Calu3 (cell line): ENCODE results near the gene ATXN10. TPM values are rescaled to one million over a fixed set of nuclear protein-coding genes. Genes with fewer than 3 reads are reported as not detected.

Experiments used
- BruUV-seq: library from RNA; stranded (reverse); fragments of 400-500 nt; replicated peaks from 2 replicates; lab custom pipeline; 2021; lab: Mats Ljungman, UMichigan
- CTCF ChIA-PET: fragments of 300-600 bp; sonication (Branson Sonifier 250); formaldehyde crosslinking; loops from one replicate; lab custom pipeline; 2022; ENCODE audit warnings: antibody characterized with exemption; lab: Charles Lee
- DNase-seq: peaks from one replicate; pipeline ENCODE4 v3.0.0; 2022
- H3K27ac Mint-ChIP-seq: one replicate; pipeline ENCODE4 v1.8.0; 2022; ENCODE audit warnings: mixed read lengths; ENCODE audit not compliant: unreplicated experiment
- H3K27me3 Mint-ChIP-seq: one replicate; pipeline ENCODE4 v1.8.0; 2022; ENCODE audit warnings: mixed read lengths; ENCODE audit not compliant: unreplicated experiment
- H3K36me3 Mint-ChIP-seq: one replicate; pipeline ENCODE4 v1.8.0; 2022; ENCODE audit warnings: mild to moderate bottlenecking, moderate library complexity, mixed read lengths; ENCODE audit not compliant: insufficient read depth, unreplicated experiment
- H3K4me1 Mint-ChIP-seq: one replicate; pipeline ENCODE4 v1.8.0; 2022; ENCODE audit warnings: mild to moderate bottlenecking, low read depth, mixed read lengths; ENCODE audit not compliant: unreplicated experiment
- H3K4me3 Mint-ChIP-seq: one replicate; pipeline ENCODE4 v1.8.0; 2022; ENCODE audit warnings: mild to moderate bottlenecking, low read depth, moderate library complexity, mixed read lengths; ENCODE audit not compliant: unreplicated experiment
- H3K9me3 Mint-ChIP-seq: one replicate; pipeline ENCODE4 v1.8.0; 2022; ENCODE audit warnings: low read depth, mixed read lengths; ENCODE audit not compliant: unreplicated experiment
- CTCF ChIP-seq: fragments of 200-600 bp; IDR thresholded peaks from one replicate; pipeline ENCODE4 v1.8.0; 2022; ENCODE audit warnings: antibody characterized with exemption; ENCODE audit not compliant: unreplicated experiment
- intact Hi-C: fragments of 100-400 bp; cut with micrococcal nuclease; formaldehyde crosslinking; loops from one replicate; pipeline ENCODE4 v1.10.0; 2022; ENCODE audit not compliant: unreplicated experiment
- total RNA-seq: library from RNA; stranded (reverse); gene quantifications from 2 replicates; pipeline ENCODE4 v1.2.3, GENCODE V29; 2022

Gene ATXN10
- total RNA-seq, 1 experiment from 2014 or later: 263 TPM

GRCh38 chr22:45843986-45844385, 172.4 kb downstream of the ATXN10 start:
- DNase-seq: no peak
- intact Hi-C loops: no loop called here
- H3K27me3 Mint-ChIP-seq: no peaks in the 10 kb centered on the region
- CTCF ChIA-PET: no interaction called here
- H3K27ac Mint-ChIP-seq: no peak overlapping the region
- H3K36me3 Mint-ChIP-seq: peaks cover 38% of the 10 kb centered on the region
- BruUV-seq: no TSS peak
- TF ChIP-seq CTCF: no peak
- no peak overlapping the region for H3K4me3 Mint-ChIP-seq
- H3K9me3 Mint-ChIP-seq: peaks cover 5% of the 10 kb centered on the region
- H3K4me1 Mint-ChIP-seq: peaks cover 9% of the 10 kb centered on the region

GRCh38 chr22:45845076-45845487, 173.4 kb downstream of the ATXN10 start:
- no TSS peak for BruUV-seq
- DNase-seq: no peak
- H3K36me3 Mint-ChIP-seq: peaks cover 40% of the 10 kb centered on the region
- peaks cover 6% of the 10 kb centered on the region for H3K9me3 Mint-ChIP-seq
- peaks cover 9% of the 10 kb centered on the region for H3K4me1 Mint-ChIP-seq
- no peak overlapping the region for H3K27ac Mint-ChIP-seq
- TF ChIP-seq CTCF: no peak
- no peaks in the 10 kb centered on the region for H3K27me3 Mint-ChIP-seq
- H3K4me3 Mint-ChIP-seq: no peak overlapping the region
- CTCF ChIA-PET: interaction anchor here (0.7 to 1.5 kb wide), 2 partner anchors 14 to 199 kb away, joined by 3 to 8 read pairs; no protein-coding TSS in a partner anchor
- intact Hi-C loops: no loop called here

DNA sequence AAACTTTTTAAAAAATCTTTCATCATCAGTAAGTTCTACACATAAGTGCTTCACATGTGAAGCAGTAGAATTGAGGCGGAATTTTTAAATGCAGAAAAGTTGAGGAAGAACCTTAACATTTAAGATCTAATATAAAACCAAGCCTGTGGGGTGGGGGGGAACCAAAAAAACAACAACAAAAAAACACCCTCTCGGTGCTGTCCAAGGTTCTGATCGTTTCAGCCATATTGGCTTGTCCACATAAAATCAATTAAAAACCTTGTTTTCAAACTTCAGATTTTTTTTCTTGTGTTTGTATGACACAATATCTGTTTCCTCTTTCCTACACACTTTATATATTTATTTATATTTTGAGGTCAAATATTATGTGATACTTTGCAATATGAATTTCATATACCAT, 175.3 kb downstream of the ATXN10 start:
- peaks cover 47% of the 10 kb centered on the region for H3K36me3 Mint-ChIP-seq
- TF ChIP-seq CTCF: no peak
- CTCF ChIA-PET: no interaction called here

DNA sequence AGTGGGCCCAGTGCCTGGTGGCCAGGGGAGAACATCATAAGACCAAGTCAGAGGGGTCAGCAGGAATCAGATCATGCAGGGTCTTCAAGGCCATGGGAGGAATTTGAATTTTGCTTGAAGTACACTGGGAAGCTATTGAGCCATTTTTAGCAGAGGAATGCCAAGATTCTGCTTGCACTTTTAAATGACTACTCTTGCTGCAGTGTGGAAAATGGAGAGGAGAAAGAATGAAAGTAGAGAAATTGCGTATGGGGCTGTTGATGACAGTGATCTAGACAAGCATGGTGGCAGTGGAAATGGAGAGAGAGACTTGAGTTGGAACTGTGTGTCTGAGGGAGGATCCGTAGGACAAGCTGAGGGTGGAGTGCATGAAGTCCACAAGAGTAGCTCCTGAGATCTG, 177.3 kb downstream of the ATXN10 start:
- Mint-ChIP-seq H3K4me3 (no peak overlapping the region), H3K27me3 (no peaks in the 10 kb centered on the region), H3K9me3 (peaks cover 15% of the 10 kb centered on the region), H3K27ac (no peak overlapping the region), H3K36me3 (peaks cover 45% of the 10 kb centered on the region), H3K4me1 (no peaks in the 10 kb centered on the region)
- intact Hi-C loops: no loop called here
- no peak for DNase-seq
- no peak for TF ChIP-seq CTCF
- no TSS peak for BruUV-seq
- CTCF ChIA-PET: no interaction called here

More for the DNA sequence above, 175.3 kb downstream of the ATXN10 start:
- intact Hi-C loops: no loop called here
- Mint-ChIP-seq H3K4me1 (peaks cover 9% of the 10 kb centered on the region), H3K4me3 (no peak overlapping the region), H3K27ac (no peak overlapping the region), H3K27me3 (no peaks in the 10 kb centered on the region), H3K9me3 (peaks cover 12% of the 10 kb centered on the region)
- DNase-seq: no peak
- no TSS peak for BruUV-seq
